ENCODE measurements around the gene LGI2. TPM values are rescaled to one million over a fixed set of nuclear protein-coding genes. Genes with fewer than 3 reads are reported as not detected.

The LGI2 gene
- total RNA-seq, 2 donors from 2014 or later, result 0.05 to 2.8 TPM

- TF ChIP-seq POLR2AphosphoS5 (IDR thresholded peaks at IDR 0.05), result no peak
- TF ChIP-seq CTCF (IDR thresholded peaks at IDR 0.05), result no peak
- TF ChIP-seq POLR2A (IDR thresholded peaks at IDR 0.05), result no peak
- Histone ChIP-seq H3K27me3 (replicated peaks; ENCODE audit: insufficient read depth) (no peaks in the 10 kb centered on the region), H3K36me3 (no peaks in the 10 kb centered on the region), H3K27ac (no peak overlapping the region), H3K9me3 (no peaks in the 10 kb centered on the region), H3K4me1 (replicated peaks) (no peaks in the 10 kb centered on the region), H3K4me3 (no peak overlapping the region)
- intact Hi-C loops (cut with DNase I), result loop anchor here (10.0 kb wide), 1 partner anchor 496 kb away; no protein-coding TSS in a partner anchor
- DNase-seq (ENCODE audit: low spot score), result no peak
- 92% methylated on average over 5 of the region's 5 CpGs for WGBS
These were observed 50.0 kb downstream of the LGI2 start for GRCh38 chr4:24980740-24981139.

- Histone ChIP-seq H3K9me3 (no peaks in the 10 kb centered on the region), H3K4me1 (replicated peaks) (no peaks in the 10 kb centered on the region), H3K4me3 (no peak overlapping the region), H3K27ac (peak overlapping the region in 1 of 2 donors; percentile 13), H3K27me3 (replicated peaks; ENCODE audit: insufficient read depth) (no peaks in the 10 kb centered on the region), H3K36me3 (no peaks in the 10 kb centered on the region)
- TF ChIP-seq CTCF (IDR thresholded peaks at IDR 0.05) (peak; percentile 64 to 83 (median 76)), POLR2A (IDR thresholded peaks at IDR 0.05) (no peak)
- WGBS, result 13% methylated on average over 17 of the region's 17 CpGs
- intact Hi-C loops (cut with DNase I), result loop anchor here (10.0 kb wide), 1 partner anchor 495 kb away; no protein-coding TSS in a partner anchor
- DNase-seq (ENCODE audit: low spot score), result peak; percentile 46
These were observed 50.6 kb downstream of the LGI2 start for GRCh38 chr4:24980064-24980690.

GRCh38 chr4:24979554-24979953 is 51.2 kb downstream of the LGI2 start:
- WGBS, result 74% methylated on average over 7 of the region's 7 CpGs
- Histone ChIP-seq H3K4me1 (replicated peaks) (no peaks in the 10 kb centered on the region), H3K9me3 (no peaks in the 10 kb centered on the region), H3K27me3 (replicated peaks; ENCODE audit: insufficient read depth) (no peaks in the 10 kb centered on the region), H3K36me3 (no peaks in the 10 kb centered on the region), H3K4me3 (no peak overlapping the region), H3K27ac (peak overlapping the region in 1 of 2 donors; percentile 13)
- no peak for DNase-seq (ENCODE audit: low spot score)
- TF ChIP-seq POLR2AphosphoS5 (IDR thresholded peaks at IDR 0.05) (peak; percentile 20), CTCF (IDR thresholded peaks at IDR 0.05) (no peak), POLR2A (IDR thresholded peaks at IDR 0.05) (no peak)
- intact Hi-C loops (cut with DNase I), result loop anchor here (2.0 kb wide), 1 partner anchor 165 kb away; no protein-coding TSS in a partner anchor

GRCh38 chr4:24978291-24979075 is 52.3 kb downstream of the LGI2 start:
- no peak overlapping the region for H3K4me3 ChIP-seq
- H3K27me3 ChIP-seq (replicated peaks; ENCODE audit: insufficient read depth), result no peaks in the 10 kb centered on the region
- H3K4me1 ChIP-seq (replicated peaks), result no peaks in the 10 kb centered on the region
- TF ChIP-seq POLR2AphosphoS5 (IDR thresholded peaks at IDR 0.05) (no peak), CTCF (IDR thresholded peaks at IDR 0.05) (no peak), POLR2A (IDR thresholded peaks at IDR 0.05) (no peak)
- no peaks in the 10 kb centered on the region for H3K36me3 ChIP-seq
- no peak overlapping the region for H3K27ac ChIP-seq
- WGBS, result 81% methylated on average over 9 of the region's 9 CpGs
- H3K9me3 ChIP-seq, result no peaks in the 10 kb centered on the region
- intact Hi-C loops (cut with DNase I), result loop anchor here (2.0 kb wide), 1 partner anchor 166 kb away; no protein-coding TSS in a partner anchor
- DNase-seq (ENCODE audit: low spot score), result no peak

All from prostate gland (tissue), 2 donors.